Body of pancreas (tissue), 4 donors: ENCODE results near the gene REPIN1.

ENCODE experiments used
- CTCF ChIP-seq, 7 experiments: fragments of 450-650 bp in 4 of 7; fragments of 200-600 bp in 3 of 7; sonication (generic) in 3 of 7; IDR thresholded peaks; one replicate each; pipeline ENCODE4 v1.5.1; 2016 to 2019; ENCODE audit warnings: antibody characterized with exemption in 7 of 7
- POLR2A ChIP-seq, 3 donors: fragments of 450-650 bp; IDR thresholded peaks; one replicate each; pipeline ENCODE4 v1.6.1; 2016; ENCODE audit warnings: antibody characterized with exemption in 3 of 3, mild to moderate bottlenecking in 2 of 3

- TF ChIP-seq CTCF (IDR thresholded peaks at IDR 0.05) = no peak
- TF ChIP-seq POLR2A (IDR thresholded peaks at IDR 0.05) = no peak
Measured at GRCh38 chr7:150388306-150388705, 19.7 kb downstream of the REPIN1 start.
